ENCODE results near the gene CFAP92.
"Not testable (repeated sequence)": the region's sequence is repeated elsewhere in the genome, so short reads cannot be mapped to it uniquely, and the experiment has no call there.

The CFAP92 gene

GRCh38 chr3:128906804-128907525 is 86.9 kb downstream of the CFAP92 start:
- DNase-seq (ENCODE audit: low read depth in 2 of 2, low spot score in 1 of 2) = no peak

GRCh38 chr3:128906031-128906803 is 87.7 kb downstream of the CFAP92 start:
- DNase-seq (ENCODE audit: low read depth in 2 of 2, low spot score in 1 of 2) = no peak

- no peak for DNase-seq (ENCODE audit: low read depth in 2 of 2, low spot score in 1 of 2)
These were observed 90.4 kb downstream of the CFAP92 start for GRCh38 chr3:128903501-128903900.

- no peak for DNase-seq (ENCODE audit: low read depth in 2 of 2, low spot score in 1 of 2)
These were observed 91.5 kb downstream of the CFAP92 start for GRCh38 chr3:128902426-128902825.

- DNase-seq (ENCODE audit: low read depth in 2 of 2, low spot score in 1 of 2) = no peak
These were observed 97.8 kb downstream of the CFAP92 start for GRCh38 chr3:128895843-128896697.

GRCh38 chr3:128889139-128889894 is 104.6 kb downstream of the CFAP92 start:
- DNase-seq (ENCODE audit: low read depth in 2 of 2, low spot score in 1 of 2) = no peak

- DNase-seq (ENCODE audit: low read depth in 2 of 2, low spot score in 1 of 2) = no peak
These were observed 108.9 kb downstream of the CFAP92 start for GRCh38 chr3:128884992-128885391.

GRCh38 chr3:128882719-128883118 is 111.2 kb downstream of the CFAP92 start:
- no peak for DNase-seq (ENCODE audit: low read depth in 2 of 2, low spot score in 1 of 2)

- no peak for DNase-seq (ENCODE audit: low read depth in 2 of 2, low spot score in 1 of 2)
These were observed 112.3 kb downstream of the CFAP92 start for GRCh38 chr3:128881576-128881975.

GRCh38 chr3:128880455-128880854 is 113.4 kb downstream of the CFAP92 start:
- not testable (repeated sequence) for DNase-seq (ENCODE audit: low read depth in 2 of 2, low spot score in 1 of 2)

GRCh38 chr3:128879991-128880390 is 113.9 kb downstream of the CFAP92 start:
- DNase-seq (ENCODE audit: low read depth in 2 of 2, low spot score in 1 of 2) = no peak

GRCh38 chr3:128879125-128879969 is 114.5 kb downstream of the CFAP92 start, which contains the start of gene ACAD9:
Gene ACAD9 (plus strand): TSS chr3:128879620. CDS start chr3:128879692, 72 bp downstream.
- DNase-seq (ENCODE audit: low read depth in 2 of 2, low spot score in 1 of 2) = peak; percentile 95

- no peak for DNase-seq (ENCODE audit: low read depth in 2 of 2, low spot score in 1 of 2)
These were observed 115.2 kb downstream of the CFAP92 start for GRCh38 chr3:128878556-128879124.

- DNase-seq (ENCODE audit: low read depth in 2 of 2, low spot score in 1 of 2) = no peak
These were observed 115.8 kb downstream of the CFAP92 start for GRCh38 chr3:128878011-128878457.

- peak; percentile 6 to 34 for DNase-seq (ENCODE audit: low read depth in 2 of 2, low spot score in 1 of 2)
These were observed 118.2 kb downstream of the CFAP92 start for GRCh38 chr3:128875556-128876120.

- no peak for DNase-seq (ENCODE audit: low read depth in 2 of 2, low spot score in 1 of 2)
These were observed 119.2 kb downstream of the CFAP92 start for GRCh38 chr3:128874481-128875180.

GRCh38 chr3:128873244-128874022 is 120.4 kb downstream of the CFAP92 start:
- no peak for DNase-seq (ENCODE audit: low read depth in 2 of 2, low spot score in 1 of 2)

GRCh38 chr3:128872744-128873143 is 121.1 kb downstream of the CFAP92 start:
- no peak for DNase-seq (ENCODE audit: low read depth in 2 of 2, low spot score in 1 of 2)
